ENCODE data around the gene FAR2.
"Not testable (repeated sequence)": the region's sequence is repeated elsewhere in the genome, so short reads cannot be mapped to it uniquely, and the experiment has no call there.

The FAR2 gene

GRCh38 chr12:29148911-29149690 is at the start of gene FAR2:
Gene FAR2, plus strand, starts transcription at chr12:29149278. Its CDS starts 121,172 bp downstream, at chr12:29270450.
- DNase-seq (ENCODE audit: low read depth), result peak; percentile 29

- DNase-seq (ENCODE audit: low read depth), result no peak
Measured at GRCh38 chr12:29102741-29103140, 46.3 kb upstream of the FAR2 start.

DNA sequence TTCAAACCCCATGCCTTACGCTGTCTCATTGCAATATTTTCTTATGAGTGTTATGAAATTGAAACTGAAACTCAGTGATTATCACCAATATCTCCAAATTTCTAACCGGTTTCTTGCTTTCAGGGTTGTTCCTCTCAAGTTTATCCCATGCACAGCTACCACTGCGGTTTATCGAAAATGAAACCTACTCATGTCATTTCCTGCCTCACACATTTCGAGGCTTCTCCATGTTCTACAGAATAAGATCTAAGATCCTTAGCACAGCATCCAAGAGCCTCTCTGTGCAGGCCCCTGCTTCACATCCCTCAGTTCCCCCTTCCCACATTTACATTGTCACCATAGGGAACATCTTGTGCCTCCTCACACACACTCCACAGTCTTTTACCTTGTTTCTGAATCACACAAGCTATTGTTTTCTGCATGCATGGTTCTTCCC is 45.5 kb upstream of the FAR2 start:
- DNase-seq (ENCODE audit: low read depth), result peak; percentile 9

GRCh38 chr12:29104516-29104915 is 44.6 kb upstream of the FAR2 start:
- no peak for DNase-seq (ENCODE audit: low read depth)

DNA sequence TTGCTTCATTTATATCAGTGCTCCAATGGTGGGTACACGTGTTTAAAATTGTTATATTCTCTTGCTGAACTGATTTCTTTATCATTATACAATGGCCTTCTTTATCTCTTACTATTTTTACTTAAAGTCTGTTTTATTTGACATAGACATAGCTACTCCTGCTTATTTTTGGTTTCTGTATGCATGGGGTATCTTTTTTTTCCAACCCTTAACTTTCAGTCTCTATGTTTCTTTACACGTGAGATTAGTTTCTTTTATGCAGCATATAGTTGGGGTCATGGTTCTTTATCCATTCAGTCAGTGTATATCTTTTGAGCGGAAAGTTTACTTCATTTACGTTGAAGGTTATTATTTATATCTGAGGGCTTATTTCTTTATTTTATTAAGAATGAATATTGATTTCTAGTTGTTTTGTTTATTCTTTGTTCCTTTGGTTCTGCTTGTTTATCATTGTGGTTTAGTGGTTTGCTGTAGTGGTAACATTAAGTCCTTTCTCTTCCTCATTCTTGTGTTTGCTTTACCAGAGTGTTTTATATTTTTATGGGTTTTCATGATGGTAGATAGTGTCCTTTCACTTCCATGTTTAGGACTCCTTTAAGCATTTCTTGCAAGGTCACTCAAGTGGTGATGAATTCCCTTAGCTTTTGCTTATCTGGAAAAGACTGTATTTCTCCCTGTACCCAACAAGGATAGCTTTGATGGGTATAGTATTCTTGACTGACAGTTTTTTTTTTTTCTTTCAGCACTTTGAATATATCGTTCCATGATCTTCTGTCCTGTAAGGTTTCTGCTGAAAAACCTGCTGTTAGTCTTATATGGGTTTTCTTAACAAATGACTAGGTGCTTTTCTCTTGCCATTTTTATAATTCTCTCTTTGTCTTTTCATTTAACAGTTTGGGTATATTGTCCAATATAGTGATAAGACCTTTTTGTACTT is 38.3 kb upstream of the FAR2 start:
- no peak for DNase-seq (ENCODE audit: low read depth)

- DNase-seq (ENCODE audit: low read depth), result no peak
Measured at GRCh38 chr12:29113101-29113500, 36.0 kb upstream of the FAR2 start.

DNA sequence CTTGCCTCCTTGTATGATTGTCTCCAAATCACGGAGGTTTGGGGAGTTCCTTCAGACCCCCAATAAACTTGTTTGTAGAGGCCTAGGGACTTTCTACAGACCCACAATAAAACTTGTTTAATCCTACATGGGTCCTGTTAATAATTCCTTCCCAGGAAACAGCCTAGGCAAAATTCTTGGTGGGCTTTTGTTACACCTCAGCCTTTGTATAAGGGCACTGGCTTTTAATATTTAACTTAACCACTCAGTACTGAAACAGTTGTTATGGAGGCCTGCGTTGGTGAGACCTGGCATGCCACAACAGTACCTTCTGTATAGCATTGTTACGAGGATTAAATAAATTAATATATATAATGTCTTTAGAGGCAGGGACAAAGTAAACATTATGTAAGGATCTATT is 32.7 kb upstream of the FAR2 start:
- no peak for DNase-seq (ENCODE audit: low read depth)

DNA sequence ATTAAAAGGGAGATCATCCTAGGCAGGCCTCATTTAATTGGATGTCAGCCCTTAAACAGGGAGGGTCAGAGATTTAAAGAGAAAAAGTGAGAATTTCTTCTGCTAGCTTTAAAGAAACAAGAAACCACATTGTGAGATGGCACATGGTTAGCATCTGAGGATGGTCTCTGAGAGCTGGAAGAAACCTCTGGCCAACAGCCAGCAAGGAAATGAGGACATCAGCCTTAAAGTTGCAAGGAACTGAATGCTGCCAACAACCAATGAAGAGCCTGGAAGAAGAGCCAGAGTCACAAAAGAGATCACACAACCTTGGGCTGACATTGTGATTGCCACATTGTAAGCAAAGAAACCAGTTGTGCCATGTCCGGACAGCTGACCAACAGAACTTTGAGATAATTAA is 17.5 kb upstream of the FAR2 start:
- DNase-seq (ENCODE audit: low read depth), result no peak

GRCh38 chr12:29132316-29132715 is 16.8 kb upstream of the FAR2 start:
- DNase-seq (ENCODE audit: low read depth), result no peak

DNA sequence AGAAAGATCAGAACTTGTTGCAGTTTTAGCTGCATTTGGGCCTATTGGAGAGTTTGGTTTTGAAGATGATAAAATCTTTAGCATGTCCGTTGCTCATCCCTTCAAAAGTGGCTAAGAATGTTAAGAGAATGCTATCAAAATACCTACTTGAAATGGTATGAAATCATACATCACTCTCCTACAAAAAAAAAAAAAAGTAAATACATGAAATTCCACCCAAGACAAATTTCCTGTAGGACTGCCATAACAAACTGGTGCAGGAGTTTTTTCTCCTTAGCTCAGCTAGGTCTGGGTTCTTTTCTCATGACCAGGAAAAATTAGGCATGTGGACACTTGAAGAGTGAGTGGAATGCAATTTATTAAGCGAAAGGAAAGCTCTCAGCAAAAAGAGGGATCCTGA is 15.9 kb upstream of the FAR2 start:
- no peak for DNase-seq (ENCODE audit: low read depth)

GRCh38 chr12:29133680-29134079 is 15.4 kb upstream of the FAR2 start:
- no peak for DNase-seq (ENCODE audit: low read depth)

DNA sequence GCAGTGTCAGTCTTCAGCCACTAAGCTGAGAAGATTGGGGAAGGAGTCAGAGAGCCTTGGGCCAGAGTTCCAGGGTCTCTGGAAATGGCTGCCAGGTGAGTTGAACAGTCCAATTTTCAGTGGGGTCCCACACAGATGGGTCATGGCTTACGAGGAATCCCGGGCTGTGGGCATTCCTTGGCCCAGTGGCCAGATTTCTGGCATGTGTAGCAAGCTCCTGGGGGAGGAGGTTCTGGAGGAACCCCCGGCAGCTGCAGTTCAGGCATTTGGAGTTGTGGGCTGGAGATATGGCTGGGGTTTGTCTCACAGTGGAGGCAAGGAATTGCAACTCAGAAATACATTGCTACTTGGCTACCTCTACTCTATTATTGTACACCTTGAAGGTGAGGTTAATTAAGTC is 10.8 kb upstream of the FAR2 start:
- DNase-seq (ENCODE audit: low read depth), result not testable (repeated sequence)

- not testable (repeated sequence) for DNase-seq (ENCODE audit: low read depth)
Measured at GRCh38 chr12:29138855-29139254, 10.2 kb upstream of the FAR2 start.

DNA sequence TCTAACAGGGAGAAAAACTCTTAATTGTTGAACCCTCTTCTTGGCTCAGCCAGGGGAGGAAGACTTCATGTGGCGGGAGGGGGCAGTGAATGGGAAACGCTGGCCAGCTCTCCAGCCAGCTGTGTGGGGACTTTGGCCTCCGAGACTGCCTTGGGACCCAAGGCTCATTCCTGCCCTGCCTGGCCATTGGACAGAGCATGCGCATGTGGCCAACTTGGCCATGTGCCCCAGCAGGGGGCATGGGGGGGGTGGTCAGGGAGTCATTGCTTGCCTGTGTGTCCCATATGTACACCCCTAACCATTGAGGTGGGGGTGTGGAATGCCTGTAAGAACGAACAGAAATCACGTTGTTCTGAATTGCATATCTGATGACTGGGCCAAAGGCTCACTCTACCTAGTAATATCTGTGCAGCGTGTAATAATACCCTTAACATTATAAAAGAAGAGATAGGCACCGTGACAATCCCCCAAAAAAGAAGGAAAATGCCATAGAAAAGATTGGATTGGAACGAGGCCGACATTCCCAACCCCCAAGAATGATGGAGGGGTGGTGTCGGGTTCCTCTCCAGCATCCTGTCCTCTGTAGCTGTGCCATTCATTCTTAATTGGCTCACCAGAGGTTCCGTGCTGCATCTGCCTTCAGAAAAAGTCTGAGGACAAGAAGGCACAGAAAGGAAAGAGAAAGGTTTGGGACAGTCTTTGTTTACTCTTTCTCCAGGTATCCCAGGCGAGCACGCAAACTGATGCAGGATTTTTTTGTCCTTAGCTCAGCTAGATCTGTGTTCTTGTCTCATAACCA is 3.5 kb upstream of the FAR2 start:
- DNase-seq (ENCODE audit: low read depth), result no peak

GRCh38 chr12:29146196-29146595 is 2.9 kb upstream of the FAR2 start:
- DNase-seq (ENCODE audit: low read depth), result no peak

- no peak for DNase-seq (ENCODE audit: low read depth)
Measured at GRCh38 chr12:29147731-29148595, 1.1 kb upstream of the FAR2 start.

GRCh38 chr12:29148596-29148910 is 525 bp upstream of the FAR2 start:
- DNase-seq (ENCODE audit: low read depth), result no peak

GRCh38 chr12:29149691-29150281 is 708 bp downstream of the FAR2 start:
- DNase-seq (ENCODE audit: low read depth), result no peak

GRCh38 chr12:29150462-29150861 is 1.4 kb downstream of the FAR2 start:
- DNase-seq (ENCODE audit: low read depth), result no peak

- no peak for DNase-seq (ENCODE audit: low read depth)
Measured at GRCh38 chr12:29152223-29152868, 3.3 kb downstream of the FAR2 start.
